ENCODE results near the gene OR5B2. TPM values are rescaled to one million over a fixed set of nuclear protein-coding genes. Genes with fewer than 3 reads are reported as not detected.

Gene OR5B2
- not detected for total RNA-seq

DNA sequence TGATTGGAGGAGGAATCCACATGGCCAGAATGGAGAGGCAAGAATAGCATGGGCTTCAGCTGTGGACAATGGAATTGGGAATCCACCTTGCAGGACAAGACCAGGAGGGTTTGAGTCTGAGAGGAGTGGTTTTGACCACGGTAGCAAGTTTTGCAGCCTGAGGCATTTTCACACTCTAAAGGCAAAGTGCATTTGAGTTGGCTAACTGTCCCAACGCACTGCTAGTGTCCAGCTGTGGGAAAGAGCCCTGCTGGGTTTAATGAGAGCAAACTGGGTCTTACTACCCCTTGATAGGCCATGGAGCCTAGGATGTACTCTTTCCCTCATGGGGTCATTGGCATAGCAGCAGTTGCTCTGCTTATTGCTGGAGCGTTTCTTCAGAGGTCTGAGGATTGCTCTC, at the start of gene OR5B2:
OR5B2 (minus strand) TSS at position 101 of the 400 bp plus-strand sequence. CDS start 4,860 bp downstream, outside the sequence.

GRCh38 chr11:58442136-58442535, 14.2 kb upstream of the OR5B2 start, which contains the start of gene OR5B12:
Gene OR5B12, minus strand, starts transcription at chr11:58442236. Its CDS starts 2,085 bp downstream, at chr11:58440151.

GRCh38 chr11:58406774-58407173, 21.1 kb downstream of the OR5B2 start, which contains the start of gene OR5B3:
Gene OR5B3, minus strand, starts transcription at chr11:58406874. Its CDS starts 3,465 bp downstream, at chr11:58403409.

Other genes with a start within 250 kb of the OR5B2 start
- gene OR9Q2, start 239.1 kb downstream of the OR5B2 start, total RNA-seq, result not detected
- not detected for gene OR1S2, start 224.0 kb downstream of the OR5B2 start, total RNA-seq
- not detected for gene OR1S1, start 215.4 kb downstream of the OR5B2 start, total RNA-seq
- not detected for gene OR10Q1, start 199.2 kb downstream of the OR5B2 start, total RNA-seq
- not detected for gene OR10W1, start 159.9 kb downstream of the OR5B2 start, total RNA-seq
- gene OR5B17, start 69.1 kb downstream of the OR5B2 start, total RNA-seq, result not detected
- gene OR5B3, start 21.2 kb downstream of the OR5B2 start, total RNA-seq, result not detected
- not detected for gene OR5B12, start 14.1 kb upstream of the OR5B2 start, total RNA-seq
- gene OR5B21, start 80.0 kb upstream of the OR5B2 start, total RNA-seq, result not detected
- 6.3 TPM for gene LPXN, start 147.7 kb upstream of the OR5B2 start, total RNA-seq
- 63.9 TPM for gene ZFP91, start 150.9 kb upstream of the OR5B2 start, total RNA-seq
- 1.8 TPM for gene CNTF, start 194.5 kb upstream of the OR5B2 start, total RNA-seq